Endometrial microvascular endothelial cells (primary cell): ENCODE results near the gene NUP62. TPM values are rescaled to one million over a fixed set of nuclear protein-coding genes. Genes with fewer than 3 reads are reported as not detected.
"Not testable (repeated sequence)": the region's sequence is repeated elsewhere in the genome, so short reads cannot be mapped to it uniquely, and the experiment has no call there.

ENCODE experiments used
- in situ Hi-C: cut with HindIII; loops from 2 replicates; pipeline ENCODE4 v1.10.0; 2017; ENCODE audit warnings: low sequenced_read_pairs, low pct_unique_long_range_greater_than_20kb; ENCODE audit errors: inconsistent ontology term
- total RNA-seq: library from RNA; depleted of rRNA; stranded (reverse); fragments of >200 nt; gene quantifications from one replicate; pipeline ENCODE4 v1.2.3, GENCODE V29; 2015; ENCODE audit errors: inconsistent ontology term

NUP62 gene
- total RNA-seq, 1 donor from 2014 or later: 87.8 TPM

DNA sequence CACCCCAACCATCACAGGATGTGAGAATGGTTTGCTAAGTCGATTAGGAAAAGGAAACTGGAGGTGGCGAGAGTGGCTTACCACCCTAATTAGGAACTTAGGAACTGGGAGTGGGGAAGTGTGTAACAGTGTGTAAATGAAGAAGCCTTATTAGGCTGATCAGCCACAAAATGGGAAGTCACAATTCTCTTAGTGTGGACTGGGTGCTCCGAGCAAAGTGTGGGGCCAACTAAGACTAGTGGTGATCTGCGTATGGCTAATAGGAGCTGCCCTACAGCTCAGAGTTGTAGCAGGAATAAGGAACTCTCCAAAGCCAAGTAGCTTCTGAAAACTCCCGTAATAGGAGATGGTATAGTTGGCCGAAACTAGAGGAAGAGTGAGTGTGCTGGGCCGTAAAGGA lies 24.1 kb upstream of the NUP62 start:
- in situ Hi-C loops: no loop called here

DNA sequence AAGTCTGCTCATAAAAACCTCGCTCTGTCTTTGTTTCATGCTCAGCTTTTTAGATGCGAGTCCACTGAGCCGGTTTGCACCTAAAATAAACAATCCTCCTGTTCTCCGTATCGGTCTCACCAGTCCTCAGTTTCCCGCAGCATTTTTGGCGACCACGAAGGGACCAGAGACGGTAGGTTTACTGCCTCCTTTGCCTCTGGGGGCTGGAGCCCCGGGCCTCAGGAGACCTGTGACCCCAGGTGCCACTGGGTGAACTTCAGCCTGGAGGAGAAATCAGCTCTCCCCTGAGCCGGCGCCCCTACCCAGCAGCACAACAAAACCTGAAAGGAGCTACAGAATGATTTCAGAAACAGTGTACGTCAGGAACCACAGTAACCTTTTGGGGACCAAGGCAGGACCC lies 23.6 kb upstream of the NUP62 start:
- in situ Hi-C loops: no loop called here

DNA sequence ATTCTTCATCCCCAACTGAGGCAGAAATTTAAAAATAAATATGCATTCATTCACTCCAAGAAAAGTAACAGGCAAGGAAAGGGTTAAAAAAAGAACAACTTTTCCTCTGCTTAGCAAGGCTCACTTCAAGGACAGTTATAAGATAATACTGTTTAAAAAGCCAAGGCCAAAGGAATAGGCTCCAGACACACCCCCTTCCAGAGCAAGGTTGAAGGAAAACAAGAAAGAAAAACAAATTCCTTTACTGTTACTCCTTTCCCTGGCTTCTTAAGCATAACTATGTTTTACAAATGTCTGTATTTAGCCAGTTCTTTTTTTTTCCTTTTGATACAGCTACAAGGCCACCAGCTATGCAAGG lies 23.2 kb upstream of the NUP62 start:
- in situ Hi-C loops: no loop called here

DNA sequence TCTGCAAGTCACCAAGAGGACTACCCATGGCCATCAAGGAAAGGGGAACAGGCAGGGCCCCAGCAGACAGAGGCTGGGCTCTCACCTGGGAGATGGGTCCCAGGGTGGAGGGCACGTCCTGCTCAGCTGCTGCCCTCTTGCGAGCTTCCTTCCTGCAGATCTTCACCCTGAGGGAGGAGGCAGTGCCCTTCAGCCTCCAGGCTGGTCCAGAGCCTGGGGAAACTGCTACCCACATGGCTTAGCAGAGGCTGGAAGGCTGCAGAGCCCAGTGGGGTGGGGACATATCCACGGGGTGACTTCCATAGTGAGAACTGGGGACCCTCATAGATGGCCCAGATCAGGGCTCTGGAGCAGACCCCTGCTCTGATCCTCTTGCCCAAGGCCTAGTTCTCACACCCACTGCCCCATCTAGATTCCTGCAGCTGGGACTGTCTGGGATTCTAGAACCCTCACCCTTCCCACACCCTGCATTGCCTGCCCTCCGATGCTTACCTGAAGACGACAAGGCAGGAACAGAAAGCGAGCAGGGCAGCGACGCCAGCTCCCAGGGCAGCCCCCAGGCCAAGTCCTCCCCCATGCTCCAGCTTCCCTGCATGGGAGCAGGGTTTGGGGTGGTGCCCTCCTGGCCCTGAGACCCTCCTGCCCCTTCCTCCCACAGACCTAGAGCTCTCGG lies 22.6 kb upstream of the NUP62 start:
- in situ Hi-C loops: no loop called here

GRCh38 chr19:49950956-49951526 lies 21.7 kb upstream of the NUP62 start:
- in situ Hi-C loops: no loop called here

- in situ Hi-C loops: no loop called here
Measured at GRCh38 chr19:49950590-49950948, 21.3 kb upstream of the NUP62 start.

GRCh38 chr19:49949742-49950589 lies 20.7 kb upstream of the NUP62 start:
- in situ Hi-C loops: no loop called here

DNA sequence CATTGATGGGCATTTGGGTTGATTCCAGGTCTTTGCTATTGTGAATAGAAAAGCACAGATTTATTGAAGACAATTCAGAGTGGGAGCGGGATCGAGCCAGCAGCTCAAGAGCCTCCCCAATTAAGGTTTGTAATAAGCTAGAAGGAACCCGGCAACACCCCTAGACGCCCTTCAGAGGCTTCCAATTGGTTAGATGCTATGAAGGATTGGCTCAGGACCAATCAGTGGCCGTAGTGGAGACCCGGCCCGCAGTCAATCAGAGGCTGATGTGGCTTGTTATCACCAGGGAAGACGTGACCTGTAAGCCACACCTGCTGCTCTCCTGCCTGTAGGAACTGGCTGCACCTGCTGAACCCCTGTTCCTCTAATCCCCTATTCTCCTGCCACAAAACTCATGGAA lies 17.1 kb upstream of the NUP62 start:
- in situ Hi-C loops: no loop called here

DNA sequence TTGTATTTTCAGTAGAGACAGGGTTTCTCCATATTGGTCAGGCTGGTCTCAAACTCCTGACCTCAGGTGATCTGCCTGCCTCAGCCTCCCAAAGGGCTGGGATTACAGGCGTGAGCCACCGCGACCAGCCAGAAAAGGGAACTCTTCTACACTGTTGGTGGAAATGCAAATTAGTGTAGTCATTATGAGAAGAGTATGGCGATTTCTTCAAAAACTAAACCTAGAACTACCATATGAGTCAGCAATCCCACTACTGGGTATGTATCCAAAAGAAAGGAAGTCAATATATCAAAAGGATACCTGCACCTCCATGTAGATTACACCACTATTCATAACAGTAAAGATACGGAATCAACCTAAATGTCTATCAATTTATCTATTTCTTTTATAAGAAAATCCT lies 15.3 kb upstream of the NUP62 start:
- in situ Hi-C loops: not testable (repeated sequence)

DNA sequence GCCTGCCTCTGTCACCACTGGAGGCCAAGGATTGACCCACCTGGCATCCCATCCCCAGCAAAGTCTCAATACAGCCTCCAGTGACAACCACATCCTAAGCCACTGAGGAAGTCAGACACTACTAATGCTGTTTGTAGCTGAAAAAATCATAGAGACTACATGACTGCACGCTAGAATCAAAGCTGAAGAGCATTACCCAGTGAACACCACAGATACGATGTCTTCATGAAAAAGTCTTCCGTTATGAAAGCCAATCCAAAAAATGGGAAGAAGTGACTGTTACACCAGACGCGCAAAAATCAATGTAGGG lies 11.1 kb upstream of the NUP62 start:
- in situ Hi-C loops: no loop called here

DNA sequence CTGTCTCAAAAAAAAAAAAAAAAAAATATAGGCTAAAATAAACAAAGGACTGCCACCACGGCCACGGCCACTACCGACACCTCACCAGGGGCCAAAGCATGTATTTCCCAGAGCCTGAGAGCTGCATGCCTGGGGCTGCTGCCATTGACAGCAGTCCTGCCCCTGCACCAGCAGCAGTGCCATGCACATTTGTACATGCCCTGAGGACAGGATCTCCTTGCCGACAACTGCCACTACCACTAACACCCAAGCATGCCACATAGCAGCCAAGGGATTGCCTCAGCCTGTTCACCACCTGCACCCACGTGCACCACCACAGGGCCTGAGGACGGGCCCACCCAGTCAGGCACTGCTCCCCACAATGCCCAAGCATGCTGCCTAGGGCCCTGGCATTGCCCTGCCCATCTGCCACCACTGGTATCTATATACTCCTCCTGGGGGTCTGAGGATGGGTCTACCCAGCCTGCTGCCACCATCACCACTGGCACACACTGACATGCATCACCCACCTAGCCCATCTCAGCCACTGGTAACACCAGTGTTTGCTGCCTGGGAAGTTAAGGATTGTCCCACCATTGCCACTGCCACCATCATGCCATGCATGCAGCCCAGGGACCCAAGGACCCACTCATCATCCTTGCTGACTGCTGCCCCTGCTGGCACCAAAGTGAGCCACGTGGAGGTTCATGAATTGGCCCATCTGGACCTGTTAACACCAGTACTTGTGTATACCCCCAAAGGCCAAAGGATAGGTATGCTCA lies 10.6 kb upstream of the NUP62 start:
- in situ Hi-C loops: no loop called here

- in situ Hi-C loops: no loop called here
Measured at GRCh38 chr19:49938662-49939061, 9.4 kb upstream of the NUP62 start.

GRCh38 chr19:49937750-49938381 lies 8.6 kb upstream of the NUP62 start:
- in situ Hi-C loops: no loop called here

DNA sequence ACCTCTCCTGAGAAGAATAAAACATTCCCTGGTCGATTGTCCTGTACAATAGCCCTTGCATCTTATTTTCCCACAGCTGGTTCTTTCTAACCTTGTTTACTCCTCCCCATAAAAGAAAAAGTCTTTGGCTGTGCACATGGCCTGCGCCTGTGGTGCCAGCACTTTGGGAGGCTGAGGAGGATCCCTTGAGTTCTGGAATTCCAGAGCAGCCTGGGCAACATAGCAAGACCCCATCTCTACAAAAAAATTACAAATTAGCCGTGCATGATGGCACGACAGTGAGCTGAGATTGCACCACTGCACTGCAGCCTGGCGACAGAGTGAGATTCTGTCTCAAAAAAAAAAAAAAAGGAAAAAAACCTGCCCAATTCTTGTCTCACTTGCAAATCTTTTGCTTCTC lies 7.2 kb upstream of the NUP62 start:
- in situ Hi-C loops: no loop called here

- in situ Hi-C loops: no loop called here
Measured at GRCh38 chr19:49933643-49934042, 4.3 kb upstream of the NUP62 start.

DNA sequence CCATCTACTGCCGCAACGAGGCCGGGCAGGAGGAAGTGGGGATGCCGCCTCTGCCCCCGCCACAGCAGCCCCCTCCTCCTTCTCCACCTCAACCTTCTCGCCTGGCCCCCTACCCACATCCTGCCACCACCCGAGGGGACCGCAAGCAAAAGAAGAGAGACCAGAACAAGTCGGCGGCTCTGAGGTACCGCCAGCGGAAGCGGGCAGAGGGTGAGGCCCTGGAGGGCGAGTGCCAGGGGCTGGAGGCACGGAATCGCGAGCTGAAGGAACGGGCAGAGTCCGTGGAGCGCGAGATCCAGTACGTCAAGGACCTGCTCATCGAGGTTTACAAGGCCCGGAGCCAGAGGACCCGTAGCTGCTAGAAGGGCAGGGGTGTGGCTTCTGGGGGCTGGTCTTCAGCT lies 3.4 kb upstream of the NUP62 start:
- in situ Hi-C loops: no loop called here

- in situ Hi-C loops: no loop called here
Measured at GRCh38 chr19:49932041-49932451, 2.7 kb upstream of the NUP62 start.

DNA sequence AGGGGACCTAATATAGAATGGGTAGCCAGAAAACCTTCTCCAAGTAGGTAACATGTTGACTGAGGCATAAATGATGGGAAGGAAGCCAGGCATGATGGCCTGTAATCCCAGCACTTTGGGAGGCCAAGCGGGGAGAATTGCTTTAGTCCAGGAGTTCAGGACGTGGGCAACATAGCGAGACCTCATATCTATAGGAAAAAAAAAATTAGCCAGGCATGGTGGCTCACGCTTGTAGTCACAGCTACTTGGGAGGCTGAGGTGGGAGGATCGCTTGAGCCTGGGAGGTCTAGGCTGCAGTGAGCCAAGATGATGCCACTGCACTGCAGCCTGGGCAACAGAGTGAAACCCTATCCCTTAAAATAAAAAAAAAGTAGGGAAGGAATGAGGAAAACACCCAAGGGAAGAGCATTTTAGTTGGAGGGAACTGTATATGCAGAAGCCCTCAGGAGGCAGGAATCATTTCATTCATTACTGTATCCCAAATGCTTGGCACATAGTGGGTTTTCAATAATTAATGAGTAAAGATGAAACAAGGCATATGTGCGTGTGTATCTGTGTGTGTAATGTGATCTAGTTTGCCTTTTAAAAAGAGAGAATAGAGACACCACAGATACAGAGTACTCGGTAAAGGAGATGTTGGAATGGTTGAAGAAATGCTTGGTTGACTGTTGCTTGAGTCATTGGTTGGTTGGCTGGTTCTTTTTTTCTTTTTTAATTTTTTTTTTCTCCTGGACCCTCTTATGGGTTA lies 2.2 kb upstream of the NUP62 start:
- in situ Hi-C loops: no loop called here
